ENCODE data around the gene GPT2.
"Not testable (repeated sequence)": the region's sequence is repeated elsewhere in the genome, so short reads cannot be mapped to it uniquely, and the experiment has no call there.

Gene GPT2

DNA sequence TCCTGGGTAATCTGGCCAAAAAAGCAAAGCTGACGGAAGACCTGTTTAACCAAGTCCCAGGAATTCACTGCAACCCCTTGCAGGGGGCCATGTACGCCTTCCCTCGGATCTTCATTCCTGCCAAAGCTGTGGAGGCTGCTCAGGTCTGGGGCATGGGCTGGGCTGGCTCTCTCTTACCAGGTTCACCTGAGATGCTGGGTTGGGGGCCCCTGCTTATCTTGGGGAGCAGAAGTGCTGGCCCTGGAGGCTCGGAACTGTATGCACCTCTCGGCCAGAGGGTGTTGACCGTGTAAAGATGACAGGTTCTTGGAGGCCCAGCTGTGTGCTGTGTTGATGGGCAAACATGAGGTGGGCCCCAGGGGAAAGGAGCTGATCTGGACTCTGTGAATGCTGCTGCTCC is 40.2 kb downstream of the GPT2 start:
- no peak for DNase-seq

DNA sequence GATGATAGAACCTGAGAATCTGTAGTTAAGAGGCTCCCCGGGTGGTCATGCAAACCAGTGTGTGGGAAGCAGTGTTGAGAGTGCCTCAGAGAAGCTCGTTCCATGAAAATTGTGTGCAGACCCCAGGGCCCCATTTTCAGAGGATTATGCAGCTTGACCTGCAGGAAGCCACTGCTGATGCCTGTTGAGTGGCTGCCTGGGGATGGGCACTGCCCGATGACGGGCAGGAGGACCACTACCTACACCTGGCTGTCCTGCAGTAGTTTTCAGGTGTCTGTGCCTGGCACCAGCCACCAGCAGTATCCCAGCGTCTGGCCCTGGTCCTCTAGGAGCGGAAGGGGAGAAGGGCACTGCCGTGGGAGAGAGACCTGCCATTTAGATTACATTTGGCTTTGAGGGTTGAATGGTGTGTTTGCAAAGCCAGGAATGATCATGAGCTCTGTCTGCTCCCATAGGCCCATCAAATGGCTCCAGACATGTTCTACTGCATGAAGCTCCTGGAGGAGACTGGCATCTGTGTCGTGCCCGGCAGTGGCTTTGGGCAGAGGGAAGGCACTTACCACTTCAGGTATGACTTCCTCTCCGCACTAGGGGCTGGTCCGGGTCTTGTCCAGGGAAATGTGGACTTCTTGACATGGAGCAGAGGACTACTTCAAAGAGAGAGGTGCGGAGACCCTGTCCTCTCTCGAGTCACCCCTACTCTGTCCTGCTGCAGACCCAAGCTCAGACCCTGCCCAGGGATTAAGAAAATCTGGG is 42.5 kb downstream of the GPT2 start:
- DNase-seq = no peak

DNA sequence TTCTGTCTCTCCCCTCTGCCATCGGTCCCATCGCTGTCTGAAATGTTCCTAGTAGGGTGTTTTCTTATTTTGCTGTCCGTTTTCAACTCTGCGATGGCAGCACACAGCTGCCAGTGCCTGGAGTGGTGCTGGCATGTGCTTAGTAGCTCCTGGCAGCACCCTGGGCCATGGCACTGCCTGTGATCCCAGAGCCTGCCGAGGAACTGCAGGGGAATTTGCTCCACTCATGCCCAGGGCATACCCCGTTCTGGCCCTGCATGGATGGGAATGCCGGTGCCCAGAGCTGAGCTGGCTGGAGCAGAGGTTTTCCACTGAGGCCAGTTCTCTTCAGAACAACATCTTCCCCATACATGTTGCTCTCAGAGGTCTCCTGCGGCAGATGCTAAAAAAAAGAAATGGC is 43.1 kb downstream of the GPT2 start:
- no peak for DNase-seq

DNA sequence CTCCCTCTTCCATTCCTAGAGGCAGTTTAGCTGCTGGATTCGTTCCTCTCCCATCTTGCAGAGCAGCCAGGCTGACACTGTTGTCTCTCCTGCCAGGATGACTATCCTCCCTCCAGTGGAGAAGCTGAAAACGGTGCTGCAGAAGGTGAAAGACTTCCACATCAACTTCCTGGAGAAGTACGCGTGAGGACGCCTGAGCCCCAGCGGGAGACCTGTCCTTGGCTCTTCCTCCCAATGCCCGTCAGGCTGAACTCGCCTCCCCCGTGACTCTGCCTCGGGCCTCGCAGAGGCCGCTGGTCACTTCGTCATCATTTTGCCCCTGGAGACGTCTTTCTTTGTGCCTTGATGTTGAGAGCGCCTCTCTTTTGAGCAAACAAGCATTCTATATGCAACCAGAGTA is 44.6 kb downstream of the GPT2 start:
- no peak for DNase-seq

DNA sequence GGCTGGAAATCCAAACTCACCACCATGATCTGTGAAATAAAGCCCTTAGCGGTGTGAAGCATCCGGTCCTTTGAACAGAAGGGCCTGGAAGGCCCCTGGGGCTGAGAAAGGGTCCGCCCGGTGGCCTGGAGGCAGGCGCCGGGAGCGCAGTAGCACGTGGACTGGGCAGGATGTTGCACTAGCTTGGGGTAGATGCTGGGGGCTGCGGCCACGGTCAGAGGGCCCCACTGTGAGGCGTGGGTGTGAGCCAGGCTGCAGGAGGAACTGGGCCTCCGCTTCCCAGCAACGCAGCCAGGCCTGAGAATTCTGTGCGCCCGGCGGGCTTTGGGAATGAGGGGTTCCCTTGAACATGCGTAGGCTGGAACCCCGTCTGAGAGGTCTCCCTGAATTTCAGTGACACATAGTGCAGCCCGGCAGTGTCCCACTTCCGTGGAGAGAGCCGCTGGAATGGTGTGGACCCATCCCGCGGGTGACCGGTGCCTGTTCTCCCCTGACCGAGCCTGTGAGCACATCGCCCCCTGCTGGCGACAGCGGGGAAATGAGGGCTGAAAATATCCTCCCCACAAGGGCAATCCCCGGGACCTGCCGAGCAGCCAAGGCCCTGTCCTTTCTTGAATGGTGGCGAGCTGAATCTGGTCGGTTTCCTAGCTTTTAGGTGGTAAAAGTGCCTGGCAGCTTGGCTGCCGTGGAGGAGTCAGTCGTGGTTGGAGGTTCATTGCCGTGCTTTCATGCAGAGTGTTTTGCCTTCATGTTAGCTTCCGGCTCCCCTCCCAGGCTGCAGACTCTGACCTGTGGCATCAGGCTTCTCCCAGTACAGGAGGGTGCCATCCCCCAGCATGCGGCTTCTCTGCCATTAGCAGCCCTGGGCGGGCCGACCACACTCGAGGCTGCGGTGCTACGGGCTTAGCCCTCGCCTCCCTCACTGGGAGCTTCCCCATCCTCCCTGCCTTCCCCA is 45.5 kb downstream of the GPT2 start:
- DNase-seq = peak; percentile 65

DNA sequence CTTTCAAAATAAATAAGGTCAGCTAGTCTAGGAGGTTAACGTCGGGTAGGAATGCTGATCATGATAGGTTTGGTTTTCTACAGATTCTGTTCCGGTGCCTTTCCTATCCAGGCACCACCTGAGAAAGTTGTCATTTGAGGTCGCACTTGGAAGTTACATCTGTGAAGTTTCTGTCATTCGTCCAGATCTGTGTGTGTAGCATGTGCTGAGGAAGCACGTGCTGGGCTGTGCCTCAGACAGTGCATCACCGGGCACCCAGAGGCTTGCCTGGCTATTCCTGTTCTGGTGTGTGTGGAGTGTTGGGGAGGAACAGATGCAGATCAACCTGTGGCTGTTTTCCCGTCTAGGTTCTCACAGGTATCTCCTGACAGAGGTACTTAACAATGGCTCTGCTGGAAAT is 46.7 kb downstream of the GPT2 start:
- no peak for DNase-seq

DNA sequence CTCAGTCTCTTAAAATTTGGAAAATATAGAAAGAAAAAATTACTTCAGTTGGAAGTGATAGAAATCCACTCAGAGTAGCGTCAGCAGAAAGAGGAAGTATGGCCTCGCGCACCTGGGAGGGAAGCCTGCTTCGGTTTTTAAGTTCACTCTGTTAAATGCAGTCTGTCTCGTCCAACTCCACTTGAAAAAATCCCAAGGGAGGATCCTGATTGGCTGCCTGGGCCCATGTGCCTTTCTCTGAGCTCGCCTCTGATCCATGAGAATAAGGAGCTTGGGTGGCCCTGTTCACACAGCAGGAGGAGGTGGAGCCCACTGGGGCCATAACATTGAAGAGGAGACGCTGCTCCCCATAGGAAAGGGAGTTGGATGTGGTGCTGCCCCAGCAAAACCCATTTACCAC is 48.6 kb downstream of the GPT2 start:
- no peak for DNase-seq

DNA sequence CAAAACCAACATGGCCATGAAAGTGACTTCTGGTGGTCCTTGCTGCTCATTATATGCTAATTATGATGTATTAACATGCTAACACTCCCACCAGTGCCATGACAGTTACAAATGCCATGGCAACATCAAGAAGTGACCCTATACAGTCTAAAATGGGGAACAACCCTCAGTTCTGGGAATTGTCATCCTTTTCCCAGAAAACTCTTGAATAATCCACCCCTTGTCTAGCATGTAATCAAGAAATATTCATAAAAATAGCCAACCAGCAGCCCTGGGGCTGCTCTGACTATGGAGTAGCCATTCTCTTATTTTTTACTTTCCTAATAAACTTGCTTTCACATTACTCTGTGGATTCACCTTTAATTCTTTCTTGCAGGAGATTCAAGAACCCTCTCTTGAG is 53.4 kb downstream of the GPT2 start:
- DNase-seq = no peak

DNA sequence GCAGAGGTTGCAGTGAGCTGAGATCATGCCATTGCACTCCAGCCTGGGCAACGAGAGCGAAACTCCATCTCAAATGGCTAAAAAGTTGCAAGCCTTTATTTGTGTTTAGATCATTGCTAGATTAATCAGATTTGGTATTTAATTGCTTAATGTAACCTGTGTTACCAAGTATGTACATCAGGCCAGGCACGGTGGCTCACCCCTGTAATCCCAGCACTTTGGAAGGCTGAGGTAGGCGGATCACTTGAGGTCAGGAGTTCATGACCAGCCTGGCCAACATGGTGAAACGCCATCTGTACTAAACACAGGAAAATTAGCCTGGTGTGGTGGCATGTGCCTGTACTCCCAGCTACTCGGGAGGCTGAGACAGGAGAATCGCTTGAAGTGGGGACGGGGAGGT is 60.6 kb downstream of the GPT2 start:
- not testable (repeated sequence) for DNase-seq

DNA sequence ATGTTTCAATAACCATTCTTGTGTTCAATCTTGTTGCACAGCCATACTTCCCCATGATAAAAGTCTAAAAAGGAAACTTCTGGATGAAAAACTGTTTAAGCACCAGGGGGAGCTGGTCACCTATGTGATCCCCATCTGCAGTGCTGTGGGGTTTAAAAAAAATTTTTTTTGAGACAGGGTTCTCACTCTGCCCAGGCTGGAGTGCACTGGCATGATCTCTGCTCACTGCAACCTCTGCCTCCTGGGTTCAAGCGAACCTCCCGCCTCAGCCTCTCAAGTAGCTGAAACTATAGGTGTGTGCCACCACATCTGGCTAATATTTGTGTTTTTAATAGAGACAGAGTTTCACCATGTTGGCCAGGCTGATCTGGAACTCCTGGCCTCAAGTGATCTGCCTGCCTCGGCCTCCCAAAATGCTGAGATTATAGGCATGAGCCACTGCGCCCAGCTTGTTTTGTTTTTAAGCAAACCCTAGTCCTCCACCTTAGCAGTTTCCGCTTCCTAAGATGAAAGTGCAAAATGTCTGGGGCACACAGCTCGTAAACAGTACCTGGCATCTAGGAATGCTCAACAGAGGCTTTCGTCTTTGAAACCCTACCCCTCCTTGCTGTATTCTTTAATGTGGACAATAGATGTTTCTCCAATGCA is 63.9 kb downstream of the GPT2 start:
- peak; percentile 47 for DNase-seq

DNA sequence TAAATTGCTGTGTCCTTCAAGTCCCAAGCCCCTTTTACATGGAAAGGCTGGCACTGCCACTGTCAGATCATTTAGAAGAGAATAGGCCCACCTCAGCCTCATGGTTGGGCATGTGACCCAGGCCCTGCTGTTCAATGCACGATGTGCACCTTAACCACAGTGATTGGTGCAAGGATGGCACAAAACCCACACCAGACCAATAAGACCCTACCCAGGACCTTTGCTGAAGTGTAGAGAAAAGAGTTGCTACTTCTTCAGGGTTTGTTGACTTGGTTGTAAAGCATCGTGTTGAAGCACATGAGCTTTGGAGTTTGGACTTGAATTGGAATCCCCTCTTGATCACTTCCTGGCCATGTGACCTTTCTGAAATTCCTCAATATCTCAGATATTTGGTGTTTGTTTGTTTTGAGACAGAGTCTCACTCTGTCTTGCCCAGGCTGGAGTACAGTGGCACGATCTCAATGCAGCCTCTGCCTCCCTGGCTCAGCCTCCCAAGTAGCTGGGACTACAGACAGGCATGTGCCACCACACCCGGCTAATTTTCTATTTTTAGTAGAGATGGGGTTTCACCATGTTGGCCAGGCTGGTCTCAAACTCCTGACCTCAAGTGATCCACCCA is 64.5 kb downstream of the GPT2 start:
- DNase-seq = no peak

DNA sequence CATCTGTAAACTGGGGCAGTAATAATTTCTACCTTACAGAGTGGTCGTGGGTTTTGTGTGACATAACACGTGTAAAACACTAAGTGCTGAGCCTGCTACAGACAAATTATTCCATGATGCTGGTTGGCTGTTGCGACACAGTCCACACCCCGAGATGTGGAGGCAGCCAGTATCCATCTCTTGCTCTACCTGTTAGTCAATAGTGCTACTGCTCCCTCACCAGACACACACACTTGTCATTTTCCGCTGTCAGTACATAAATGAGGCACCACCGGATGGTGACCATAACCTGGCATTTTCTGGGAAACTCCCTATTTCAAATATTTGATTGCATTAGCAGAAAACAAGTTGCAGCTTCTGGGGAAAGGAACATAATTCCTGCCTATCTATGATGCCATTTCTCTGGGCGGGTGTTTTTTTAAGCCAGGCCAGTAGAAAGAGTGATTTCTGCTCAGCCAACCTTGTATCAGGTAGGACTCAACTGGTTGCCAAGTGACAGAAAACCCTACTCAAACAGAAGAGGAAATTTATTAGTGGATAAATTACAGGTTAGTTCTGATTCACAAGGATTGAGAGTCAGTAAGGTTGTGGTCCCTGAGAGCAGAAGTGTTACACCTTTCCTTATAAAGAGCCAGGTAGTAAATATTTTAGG is 65.2 kb downstream of the GPT2 start:
- no peak for DNase-seq

DNA sequence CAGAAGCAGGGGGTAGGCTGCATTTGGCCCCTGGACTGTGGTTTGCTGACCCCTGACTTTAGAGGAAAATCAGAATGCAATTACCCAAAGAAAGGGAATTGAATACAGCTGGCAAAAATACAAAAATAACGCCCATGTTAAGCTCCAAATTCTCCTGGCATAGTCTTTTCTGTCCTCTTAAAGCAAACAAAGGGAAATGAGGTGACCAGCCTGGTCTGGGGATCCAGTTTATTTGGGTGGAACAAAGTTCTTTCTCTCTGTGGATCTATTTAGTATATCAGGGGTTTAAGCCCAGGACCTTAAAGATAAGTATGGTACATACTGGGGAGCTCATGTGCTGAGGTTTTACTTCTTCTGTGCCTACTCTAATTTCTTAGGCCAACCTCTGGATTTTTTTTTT is 65.8 kb downstream of the GPT2 start:
- DNase-seq = no peak

DNA sequence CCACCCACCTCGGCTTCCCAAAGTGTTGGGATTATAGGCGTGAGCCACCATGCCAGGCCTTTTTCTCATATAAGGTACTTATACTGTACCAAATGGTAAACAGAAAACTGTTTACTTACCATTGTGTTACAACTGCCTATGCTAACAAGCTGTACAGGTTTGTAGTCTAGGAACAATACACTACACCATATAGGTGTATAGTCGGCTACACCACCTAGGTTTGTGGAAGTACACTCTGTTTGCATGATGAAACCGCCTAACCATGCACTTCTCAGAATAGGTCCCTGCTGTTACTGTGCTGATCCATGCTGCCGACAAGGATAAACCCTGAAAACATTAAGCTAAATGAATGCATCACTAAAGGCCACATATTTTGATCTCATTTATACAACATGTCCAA is 70.4 kb downstream of the GPT2 start:
- DNase-seq = no peak

DNA sequence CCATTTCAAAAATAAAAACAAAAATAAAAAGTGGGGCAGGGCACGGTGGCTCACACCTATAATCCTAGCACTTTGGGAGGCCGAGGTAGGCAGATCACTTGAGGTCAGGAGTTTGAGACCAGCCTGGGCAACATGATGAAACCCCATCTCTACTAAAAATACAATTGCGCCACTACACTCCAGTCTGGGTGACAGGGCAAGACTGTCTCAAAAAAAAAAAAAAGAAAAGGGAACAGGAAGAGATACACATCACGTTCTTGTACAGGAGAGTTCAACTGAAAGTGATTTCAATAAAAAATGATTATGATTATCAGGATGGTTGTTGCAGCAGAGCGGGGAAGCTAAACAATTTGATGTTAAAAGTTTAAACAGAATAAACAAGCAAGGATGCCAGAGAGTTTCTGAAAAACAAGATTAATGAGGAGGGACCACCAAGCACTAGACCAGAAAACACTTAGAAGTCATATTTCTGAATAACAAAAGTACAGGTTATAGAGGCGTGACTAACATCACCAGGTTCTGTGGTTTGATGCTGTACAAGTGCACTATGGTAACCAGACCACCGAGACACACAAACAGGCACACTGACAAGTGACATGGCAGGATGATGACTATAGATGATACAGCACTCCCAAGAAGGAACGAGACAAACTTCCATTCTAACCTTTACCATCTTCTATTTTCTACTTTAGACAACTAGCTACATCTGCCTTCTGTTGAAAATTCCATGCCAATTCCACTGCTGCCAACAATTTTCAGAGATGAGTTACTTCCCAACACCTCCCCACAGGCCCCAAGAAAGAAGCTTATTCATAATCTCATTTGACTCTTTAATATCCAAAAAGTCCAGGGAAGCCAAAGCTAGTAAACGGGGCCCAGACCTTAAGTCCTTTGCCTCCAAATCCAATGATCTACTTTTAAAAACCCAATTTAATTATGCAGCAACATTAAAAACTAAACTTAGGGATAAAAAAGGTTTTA is 77.5 kb downstream of the GPT2 start:
- peak; percentile 20 for DNase-seq

DNA sequence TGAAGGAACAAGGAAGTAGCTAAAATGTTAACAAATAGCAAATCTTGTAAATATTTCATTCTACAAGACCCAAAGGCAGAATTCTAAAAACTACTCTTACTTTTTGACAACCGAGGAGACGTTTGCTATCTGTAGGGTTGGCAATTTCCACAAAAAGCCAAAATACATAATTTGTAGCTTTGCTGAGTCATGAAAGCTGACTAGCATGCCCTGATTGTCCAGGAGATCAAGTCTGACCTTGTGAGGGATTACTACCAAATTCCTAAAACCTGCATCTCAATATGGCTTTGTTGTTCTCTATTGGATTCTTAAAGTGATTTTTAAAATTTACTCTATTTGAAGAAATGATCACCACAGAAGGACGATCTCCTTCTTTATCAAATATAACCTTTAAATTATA is 78.5 kb downstream of the GPT2 start:
- DNase-seq = no peak

DNA sequence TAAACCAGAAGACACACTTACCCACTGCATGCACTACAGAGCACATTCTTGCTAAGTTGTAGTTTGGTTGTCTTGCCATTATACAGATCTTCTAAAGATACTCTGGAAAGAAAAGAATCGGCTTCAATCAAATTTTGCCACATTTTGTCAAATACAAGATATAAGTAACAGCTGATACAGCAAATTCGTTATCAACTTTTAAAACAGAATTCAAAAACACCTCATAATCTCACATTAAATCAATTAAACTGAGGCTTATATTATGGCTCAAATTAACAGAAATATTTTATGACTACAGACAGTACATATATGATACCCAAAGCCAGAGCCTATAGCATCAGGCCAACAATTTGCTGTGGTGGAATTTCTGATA is 83.9 kb downstream of the GPT2 start:
- no peak for DNase-seq

DNA sequence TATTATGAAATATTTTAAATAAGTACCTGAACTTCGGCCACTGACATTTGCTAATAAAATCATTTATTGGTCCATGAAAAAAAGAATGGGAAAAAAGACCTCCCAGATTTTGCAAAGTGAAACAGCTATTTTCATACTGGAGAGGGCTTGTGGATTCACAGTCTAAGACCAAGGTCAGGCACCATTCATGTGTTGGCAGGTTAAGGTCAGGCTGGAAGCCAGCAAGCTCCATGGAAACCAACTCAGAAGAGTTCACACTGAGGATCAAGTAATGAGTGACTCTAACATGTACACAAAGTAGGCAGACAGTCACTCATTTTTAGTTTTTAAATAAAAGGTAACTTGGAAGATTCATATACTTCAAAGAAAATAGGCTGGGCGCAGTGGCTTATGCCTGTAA is 85.9 kb downstream of the GPT2 start:
- no peak for DNase-seq

DNA sequence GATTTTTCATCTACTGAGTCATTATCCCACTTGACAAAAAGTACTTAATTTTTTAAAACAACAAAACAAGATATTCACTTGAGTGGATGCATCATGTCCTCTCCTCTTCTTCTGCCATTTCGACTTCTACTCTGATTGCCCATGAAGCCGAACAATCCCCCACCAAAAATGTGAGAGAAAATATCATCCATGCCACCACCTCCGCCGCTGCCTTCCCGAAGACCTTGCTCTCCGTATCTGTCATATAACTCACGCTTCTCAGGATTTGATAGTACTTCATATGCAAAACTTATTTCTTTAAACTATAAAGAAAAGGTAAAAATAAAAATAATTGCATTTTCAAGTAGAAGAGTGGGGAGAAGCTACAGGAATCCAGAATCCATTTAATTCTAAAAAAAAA is 87.1 kb downstream of the GPT2 start:
- DNase-seq = no peak

DNA sequence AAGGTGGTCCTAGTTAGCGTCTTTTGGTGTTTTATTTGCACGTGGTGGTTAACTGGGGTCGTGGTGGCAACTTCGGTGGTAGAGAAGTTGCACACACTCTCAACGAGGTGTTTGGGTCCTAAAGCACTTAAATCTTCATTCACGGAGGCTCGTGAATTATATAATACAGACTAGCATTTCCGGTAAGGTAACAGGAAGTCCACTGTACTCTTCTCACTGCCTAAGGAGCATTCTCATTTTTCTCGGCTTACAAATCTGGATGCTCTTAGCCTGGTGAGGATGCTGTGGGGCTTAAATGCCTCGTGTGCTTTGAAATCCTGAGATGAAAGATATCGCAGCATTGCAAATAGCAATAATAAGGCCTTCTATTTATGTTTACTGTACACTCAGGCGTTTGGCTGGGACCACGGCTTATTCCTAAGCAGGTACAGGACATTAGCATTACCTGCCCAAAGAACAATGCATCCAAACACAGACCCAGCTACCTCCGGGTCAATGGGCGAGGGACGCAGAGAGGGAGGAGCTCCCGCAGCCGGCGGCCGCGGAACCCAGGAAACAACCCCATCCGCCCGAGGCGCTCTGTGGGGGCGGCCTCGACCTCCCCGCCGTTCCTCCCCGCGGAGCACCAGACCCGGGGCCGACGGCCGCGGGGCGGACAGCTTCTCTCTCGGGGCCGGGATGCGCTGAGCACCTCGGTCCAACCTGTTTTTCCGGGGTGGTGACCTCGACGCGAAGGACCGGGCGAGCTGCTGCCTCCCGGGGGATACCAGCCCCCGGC is 88.5 kb downstream of the GPT2 start:
- DNase-seq = peak; percentile 51
